ENCODE data around the gene RGL2.

RGL2 gene

DNA sequence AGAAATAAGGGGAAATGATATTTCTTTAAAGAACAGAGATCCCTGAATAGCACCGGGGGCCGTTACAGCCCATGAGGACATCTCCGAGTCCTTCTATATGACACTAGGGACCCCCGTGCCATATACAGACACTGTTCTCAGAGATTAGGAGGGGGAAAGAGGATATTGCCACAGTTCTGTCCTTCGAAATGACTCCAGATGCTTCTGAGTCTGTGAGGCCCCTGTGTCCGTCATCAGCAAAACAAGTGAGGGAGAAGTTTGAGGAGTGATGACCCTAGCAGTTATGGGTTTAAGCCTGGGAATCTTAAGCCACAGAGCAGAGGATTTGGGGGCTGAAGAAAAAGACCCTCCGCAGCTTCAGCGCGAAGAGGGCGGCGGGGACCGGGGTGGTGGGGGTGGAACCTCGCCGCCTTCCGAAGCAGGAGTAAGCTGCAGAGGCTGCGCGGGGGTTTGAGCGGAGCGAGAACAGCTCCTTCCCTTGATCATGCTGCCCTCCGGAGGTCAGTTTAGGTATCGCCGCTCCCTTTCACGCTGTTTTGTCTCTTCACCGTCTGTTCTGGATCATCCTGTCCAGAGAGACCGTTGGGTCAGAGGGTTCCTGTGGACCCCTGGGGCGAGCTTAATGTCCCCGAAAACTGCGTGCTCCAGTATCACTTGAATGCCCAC is 50.6 kb downstream of the RGL2 start:
- peak overlapping the region; percentile 99 for H3K4me2 ChIP-seq (ENCODE audit: low read length)
- peak overlapping the region; percentile 98 for H2AFZ ChIP-seq (ENCODE audit: low read depth, low read length)
- peaks cover 4% of the 10 kb centered on the region; the same call in 1 of the 2 replicates for H3K27me3 ChIP-seq (ENCODE audit: low read depth, low read length)
- H3K36me3 ChIP-seq (replicated peaks; ENCODE audit: low read depth, low read length): peaks cover 3% of the 10 kb centered on the region
- TF ChIP-seq, protein P1, sequence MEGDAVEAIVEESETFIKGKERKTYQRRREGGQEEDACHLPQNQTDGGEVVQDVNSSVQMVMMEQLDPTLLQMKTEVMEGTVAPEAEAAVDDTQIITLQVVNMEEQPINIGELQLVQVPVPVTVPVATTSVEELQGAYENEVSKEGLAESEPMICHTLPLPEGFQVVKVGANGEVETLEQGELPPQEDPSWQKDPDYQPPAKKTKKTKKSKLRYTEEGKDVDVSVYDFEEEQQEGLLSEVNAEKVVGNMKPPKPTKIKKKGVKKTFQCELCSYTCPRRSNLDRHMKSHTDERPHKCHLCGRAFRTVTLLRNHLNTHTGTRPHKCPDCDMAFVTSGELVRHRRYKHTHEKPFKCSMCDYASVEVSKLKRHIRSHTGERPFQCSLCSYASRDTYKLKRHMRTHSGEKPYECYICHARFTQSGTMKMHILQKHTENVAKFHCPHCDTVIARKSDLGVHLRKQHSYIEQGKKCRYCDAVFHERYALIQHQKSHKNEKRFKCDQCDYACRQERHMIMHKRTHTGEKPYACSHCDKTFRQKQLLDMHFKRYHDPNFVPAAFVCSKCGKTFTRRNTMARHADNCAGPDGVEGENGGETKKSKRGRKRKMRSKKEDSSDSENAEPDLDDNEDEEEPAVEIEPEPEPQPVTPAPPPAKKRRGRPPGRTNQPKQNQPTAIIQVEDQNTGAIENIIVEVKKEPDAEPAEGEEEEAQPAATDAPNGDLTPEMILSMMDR (IDR thresholded peaks at IDR 0.05; ENCODE audit: low read depth, low read length): peak; percentile 68
- TF ChIP-seq EZH2phosphoT487 (IDR thresholded peaks at IDR 0.05; ENCODE audit: low read depth): no peak
- H3K4me1 ChIP-seq (ENCODE audit: low read length): peaks cover 7% of the 10 kb centered on the region
- H3K9me3 ChIP-seq (ENCODE audit: insufficient read depth, low read length): no peaks in the 10 kb centered on the region
- H3K4me3 ChIP-seq (ENCODE audit: low read length): peak overlapping the region; percentile 99
- no peaks in the 10 kb centered on the region for H4K20me1 ChIP-seq (ENCODE audit: insufficient read depth, low read length)
- peak overlapping the region; percentile 74 for H3K9ac ChIP-seq (ENCODE audit: low read length)
- peak overlapping the region; percentile 39 for H3K27ac ChIP-seq (ENCODE audit: low read length)
- no peaks in the 10 kb centered on the region; the same call in 1 of the 2 replicates for H3K79me2 ChIP-seq (ENCODE audit: low read length)

DNA sequence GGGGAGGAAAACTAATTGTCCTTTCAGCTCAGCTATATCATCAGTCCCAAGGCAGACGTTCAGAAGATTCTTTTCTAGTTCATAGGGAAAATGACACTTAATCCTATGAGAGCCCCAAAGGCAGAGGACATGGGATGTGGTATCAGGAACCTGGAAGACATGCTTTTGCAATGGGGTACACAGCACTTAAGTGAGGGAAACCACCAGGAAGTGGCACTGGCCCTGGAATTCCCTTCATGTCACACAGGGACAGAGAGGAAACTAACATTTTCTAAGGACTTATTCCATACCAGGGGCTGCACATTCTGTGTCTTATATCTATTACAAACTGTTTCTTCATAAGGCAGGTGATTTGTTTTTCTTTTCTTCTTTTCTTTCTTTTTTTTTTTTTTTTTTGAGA is 55.3 kb downstream of the RGL2 start:
- TF ChIP-seq, protein P1 (IDR thresholded peaks at IDR 0.05; ENCODE audit: low read depth, low read length): no peak
- TF ChIP-seq EZH2phosphoT487 (IDR thresholded peaks at IDR 0.05; ENCODE audit: low read depth): no peak
- H3K27me3 ChIP-seq (ENCODE audit: low read depth, low read length): peaks cover 10% of the 10 kb centered on the region
- H3K9me3 ChIP-seq (ENCODE audit: insufficient read depth, low read length): no peaks in the 10 kb centered on the region
- H3K27ac ChIP-seq (ENCODE audit: low read length): no peak overlapping the region
- H4K20me1 ChIP-seq (ENCODE audit: insufficient read depth, low read length): no peaks in the 10 kb centered on the region
- H3K4me1 ChIP-seq (ENCODE audit: low read length): peaks cover 4% of the 10 kb centered on the region; the same call in 1 of the 2 replicates
- no peak overlapping the region for H2AFZ ChIP-seq (ENCODE audit: low read depth, low read length)
- no peak overlapping the region for H3K4me3 ChIP-seq (ENCODE audit: low read length)
- no peaks in the 10 kb centered on the region for H3K79me2 ChIP-seq (ENCODE audit: low read length)
- no peak overlapping the region for H3K9ac ChIP-seq (ENCODE audit: low read length)
- H3K36me3 ChIP-seq (replicated peaks; ENCODE audit: low read depth, low read length): no peaks in the 10 kb centered on the region
- H3K4me2 ChIP-seq (ENCODE audit: low read length): no peak overlapping the region

DNA sequence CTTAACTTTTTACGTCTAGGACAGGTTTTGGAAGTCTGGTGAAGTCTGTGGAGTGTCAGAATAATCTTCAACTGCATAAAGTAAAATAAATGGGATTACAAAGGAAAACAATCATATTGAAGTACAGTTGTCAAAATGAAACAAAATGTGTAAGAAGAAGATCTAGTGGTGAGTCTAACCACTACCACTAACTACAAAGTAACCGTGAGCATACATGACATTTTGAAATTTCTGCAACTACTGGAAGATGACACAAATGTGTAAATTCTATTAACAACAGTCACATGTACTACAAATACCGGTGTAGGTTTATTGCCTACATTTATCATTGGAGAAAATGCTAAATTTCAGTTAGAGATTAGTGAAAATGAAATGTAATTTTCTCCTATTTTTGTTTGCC is 56.8 kb downstream of the RGL2 start:
- Histone ChIP-seq H3K4me1 (ENCODE audit: low read length) (peaks cover 4% of the 10 kb centered on the region; the same call in 1 of the 2 replicates), H3K9ac (ENCODE audit: low read length) (no peak overlapping the region), H3K4me2 (ENCODE audit: low read length) (peak overlapping the region; percentile 18; the same call in 1 of the 2 replicates), H3K27me3 (ENCODE audit: low read depth, low read length) (peaks cover 10% of the 10 kb centered on the region), H4K20me1 (ENCODE audit: insufficient read depth, low read length) (no peaks in the 10 kb centered on the region), H3K27ac (ENCODE audit: low read length) (no peak overlapping the region), H3K36me3 (replicated peaks; ENCODE audit: low read depth, low read length) (no peaks in the 10 kb centered on the region), H2AFZ (ENCODE audit: low read depth, low read length) (no peak overlapping the region), H3K9me3 (ENCODE audit: insufficient read depth, low read length) (no peaks in the 10 kb centered on the region), H3K4me3 (ENCODE audit: low read length) (no peak overlapping the region), H3K79me2 (ENCODE audit: low read length) (no peaks in the 10 kb centered on the region)
- no peak for TF ChIP-seq EZH2phosphoT487 (IDR thresholded peaks at IDR 0.05; ENCODE audit: low read depth)
- TF ChIP-seq, protein P1 (IDR thresholded peaks at IDR 0.05; ENCODE audit: low read depth, low read length): no peak
